Mucosa of stomach (tissue), 1 donor: ENCODE measurements around the gene INTS15.

Source experiments
- H3K27me3 ChIP-seq: one replicate; pipeline ENCODE4 v1.7.0; 2013; ENCODE audit warnings: mild to moderate bottlenecking, low read length; ENCODE audit not compliant: control insufficient read depth, insufficient read depth
- H3K36me3 ChIP-seq: one replicate; pipeline ENCODE4 v1.7.0; 2013; ENCODE audit warnings: low read length; ENCODE audit not compliant: control insufficient read depth, insufficient read depth
- H3K4me1 ChIP-seq: one replicate; pipeline ENCODE4 v1.7.0; 2013; ENCODE audit warnings: mild to moderate bottlenecking, low read length; ENCODE audit not compliant: control insufficient read depth, insufficient read depth
- H3K4me3 ChIP-seq: one replicate; pipeline ENCODE4 v1.7.0; 2013; ENCODE audit warnings: low read length
- H3K9ac ChIP-seq: one replicate; pipeline ENCODE4 v1.7.0; 2013; ENCODE audit warnings: mild to moderate bottlenecking, low read length, moderate library complexity
- H3K9me3 ChIP-seq: one replicate; pipeline ENCODE4 v1.7.0; 2013; ENCODE audit warnings: mild to moderate bottlenecking, low read length, moderate library complexity; ENCODE audit not compliant: control insufficient read depth
- donor health status: Pancreatic carcinoma.

Gene INTS15

GRCh38 chr7:6642239-6642839, 52.5 kb downstream of the INTS15 start:
- H3K27me3 ChIP-seq = no peaks in the 10 kb centered on the region
- H3K9ac ChIP-seq = no peak overlapping the region
- H3K9me3 ChIP-seq = no peaks in the 10 kb centered on the region
- H3K4me3 ChIP-seq = no peak overlapping the region
- peaks cover 15% of the 10 kb centered on the region for H3K4me1 ChIP-seq
- H3K36me3 ChIP-seq = no peaks in the 10 kb centered on the region

DNA sequence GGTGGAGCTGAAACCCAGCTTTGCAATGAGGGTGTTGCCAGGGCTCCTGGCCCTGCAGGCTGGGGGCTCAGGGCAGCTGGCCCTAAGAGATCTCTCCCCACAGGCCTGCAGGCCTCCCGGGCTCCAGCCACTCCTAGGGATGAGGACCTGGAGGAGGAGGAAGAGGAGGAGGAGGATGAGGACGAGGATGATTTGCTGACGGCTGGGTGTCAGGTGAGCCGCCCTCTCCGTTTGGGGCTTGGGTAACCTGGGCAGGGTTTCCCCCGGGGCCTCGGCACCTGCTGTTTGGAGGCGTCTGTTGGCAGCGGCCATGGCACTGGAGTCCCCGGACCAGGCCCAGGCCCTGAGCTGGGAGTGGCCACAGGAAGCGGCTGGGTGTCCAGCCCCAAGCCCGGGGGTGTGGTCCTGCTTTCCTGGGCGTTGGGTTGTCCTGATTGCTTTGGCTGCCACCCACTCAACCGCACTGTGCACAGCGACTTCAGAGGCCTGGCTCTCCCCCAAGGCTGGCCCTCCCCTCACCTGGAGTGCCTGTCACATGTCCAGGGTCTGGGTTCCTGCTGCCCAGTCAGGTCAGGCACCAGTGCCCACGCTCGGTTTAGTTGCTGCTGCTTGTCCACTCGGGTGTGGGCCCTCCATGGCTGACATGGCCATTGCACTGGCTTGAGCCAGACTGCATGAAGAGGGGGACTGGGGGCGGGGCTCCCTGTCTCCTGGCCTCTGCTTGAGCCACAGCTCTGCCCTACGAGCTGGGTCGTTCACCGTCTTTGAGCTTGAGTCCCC, 53.2 kb downstream of the INTS15 start:
- Histone ChIP-seq H3K36me3 (no peaks in the 10 kb centered on the region), H3K4me1 (peaks cover 13% of the 10 kb centered on the region), H3K9me3 (no peaks in the 10 kb centered on the region), H3K4me3 (no peak overlapping the region), H3K27me3 (no peaks in the 10 kb centered on the region), H3K9ac (no peak overlapping the region)

- H3K27me3 ChIP-seq = no peaks in the 10 kb centered on the region
- no peak overlapping the region for H3K9ac ChIP-seq
- no peaks in the 10 kb centered on the region for H3K9me3 ChIP-seq
- H3K36me3 ChIP-seq = no peaks in the 10 kb centered on the region
- H3K4me1 ChIP-seq = peaks cover 5% of the 10 kb centered on the region
- H3K4me3 ChIP-seq = no peak overlapping the region
Measured at GRCh38 chr7:6643915-6644625, 54.2 kb downstream of the INTS15 start.

DNA sequence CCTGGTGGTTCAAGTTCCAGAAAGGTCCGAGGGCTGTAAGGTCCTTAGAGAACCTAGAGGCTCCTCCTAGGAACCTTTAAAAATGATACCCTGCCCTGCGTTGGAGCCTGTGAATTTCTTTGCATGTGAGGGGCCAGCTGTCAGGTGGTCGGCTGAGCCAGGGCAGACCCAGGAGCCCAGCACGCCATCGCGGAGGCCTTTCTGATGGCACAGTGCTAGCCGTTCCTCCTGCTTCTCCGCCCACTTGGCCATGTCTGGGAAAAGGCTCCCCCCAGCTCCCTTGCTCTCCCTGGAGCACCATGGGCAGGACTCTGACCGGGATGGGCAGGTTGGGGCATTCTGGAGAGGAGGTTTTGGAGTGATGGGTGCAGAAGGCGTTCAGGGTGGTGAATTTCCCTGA, 54.9 kb downstream of the INTS15 start:
- Histone ChIP-seq H3K36me3 (no peaks in the 10 kb centered on the region), H3K9me3 (no peaks in the 10 kb centered on the region), H3K4me1 (peaks cover 5% of the 10 kb centered on the region), H3K27me3 (no peaks in the 10 kb centered on the region), H3K9ac (no peak overlapping the region), H3K4me3 (no peak overlapping the region)

DNA sequence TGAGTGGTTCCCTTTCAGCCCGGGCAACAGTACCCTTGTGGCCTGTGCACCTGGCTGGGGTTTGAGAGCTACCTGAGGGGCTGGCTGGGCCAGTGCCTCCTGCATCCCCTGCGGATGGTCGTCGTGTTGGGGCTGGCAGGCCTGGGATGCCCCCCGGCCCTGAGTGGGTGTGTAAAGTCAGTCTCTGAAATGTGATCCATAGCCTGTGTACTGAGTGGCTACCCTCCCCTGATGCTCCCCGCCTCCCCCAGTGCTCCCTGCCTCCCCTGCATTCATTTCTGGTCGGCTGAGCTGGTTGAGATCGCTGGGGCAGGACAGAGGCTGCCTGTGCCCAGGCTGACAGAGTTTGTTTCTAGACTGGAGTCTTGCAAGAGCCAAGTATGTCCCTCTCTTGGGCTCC, 56.6 kb downstream of the INTS15 start:
- Histone ChIP-seq H3K9me3 (no peaks in the 10 kb centered on the region), H3K4me3 (no peak overlapping the region), H3K4me1 (peaks cover 5% of the 10 kb centered on the region), H3K9ac (no peak overlapping the region), H3K27me3 (no peaks in the 10 kb centered on the region), H3K36me3 (no peaks in the 10 kb centered on the region)

DNA sequence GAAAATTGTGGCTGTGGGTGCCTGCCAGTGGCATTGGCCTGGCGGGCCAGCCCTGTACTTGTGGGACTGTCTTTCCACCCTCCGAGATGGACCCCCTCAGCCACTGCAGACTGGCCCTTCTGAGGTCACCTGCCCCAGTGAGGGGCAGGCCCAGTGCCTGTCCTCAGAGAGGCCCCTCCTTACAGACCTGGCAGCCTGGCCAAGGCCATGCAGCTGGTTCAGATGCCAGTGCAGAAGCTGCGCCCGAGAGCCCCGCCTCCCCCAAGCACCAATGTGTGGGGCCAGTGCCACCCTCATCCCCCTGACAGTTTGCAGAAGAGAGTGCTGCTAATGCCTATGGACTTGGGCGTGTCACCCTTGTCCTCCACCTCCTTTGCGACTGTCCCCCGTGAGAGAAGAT, 57.3 kb downstream of the INTS15 start:
- Histone ChIP-seq H3K4me3 (no peak overlapping the region), H3K36me3 (no peaks in the 10 kb centered on the region)

DNA sequence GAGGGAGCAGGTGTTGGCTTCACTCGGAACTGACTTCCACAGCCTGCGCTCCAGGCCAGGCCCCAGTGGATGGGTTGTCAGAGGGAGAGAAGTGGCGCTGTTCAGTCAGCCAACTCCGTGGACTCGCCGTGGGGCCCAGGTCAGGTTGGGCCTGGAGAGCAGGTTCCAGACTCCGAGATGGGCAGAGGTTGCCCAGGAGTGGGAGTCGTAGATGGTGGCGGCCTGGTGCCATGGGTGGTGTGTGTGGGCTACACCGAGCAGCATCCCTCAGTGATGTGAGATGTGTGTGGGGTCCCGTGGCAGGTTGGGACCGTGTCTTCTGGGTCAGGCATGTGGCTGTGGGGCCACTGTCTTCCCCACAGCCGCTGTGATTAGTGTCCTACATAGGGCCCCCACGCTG, 57.7 kb downstream of the INTS15 start:
- Histone ChIP-seq H3K36me3 (no peaks in the 10 kb centered on the region), H3K27me3 (no peaks in the 10 kb centered on the region), H3K4me3 (no peak overlapping the region), H3K9ac (no peak overlapping the region), H3K9me3 (no peaks in the 10 kb centered on the region), H3K4me1 (peaks cover 5% of the 10 kb centered on the region)

More for the DNA sequence above, 57.3 kb downstream of the INTS15 start:
- Histone ChIP-seq H3K9ac (no peak overlapping the region), H3K27me3 (no peaks in the 10 kb centered on the region), H3K4me1 (peaks cover 5% of the 10 kb centered on the region), H3K9me3 (no peaks in the 10 kb centered on the region)

GRCh38 chr7:6648066-6648814, 58.4 kb downstream of the INTS15 start:
- H3K4me1 ChIP-seq = peaks cover 2% of the 10 kb centered on the region
- H3K9ac ChIP-seq = no peak overlapping the region
- no peaks in the 10 kb centered on the region for H3K9me3 ChIP-seq
- no peaks in the 10 kb centered on the region for H3K36me3 ChIP-seq
- H3K27me3 ChIP-seq = no peaks in the 10 kb centered on the region
- H3K4me3 ChIP-seq = no peak overlapping the region

DNA sequence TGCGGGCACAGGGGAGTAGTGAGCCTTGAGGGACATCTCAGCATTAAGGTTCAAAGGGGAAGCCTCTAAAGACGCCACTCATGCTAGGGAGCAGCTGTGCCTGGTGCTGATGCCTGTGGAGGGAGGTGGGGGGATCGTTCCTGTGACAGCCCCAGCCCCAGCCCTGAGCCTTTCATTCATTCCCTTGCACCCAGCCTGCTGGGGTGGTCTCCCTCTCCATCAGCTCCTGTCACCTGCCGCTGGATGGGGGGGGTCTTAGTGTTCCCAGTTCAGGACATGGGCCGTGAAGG, 58.9 kb downstream of the INTS15 start:
- Histone ChIP-seq H3K4me3 (no peak overlapping the region), H3K9me3 (no peaks in the 10 kb centered on the region), H3K36me3 (no peaks in the 10 kb centered on the region), H3K9ac (no peak overlapping the region), H3K27me3 (no peaks in the 10 kb centered on the region), H3K4me1 (no peaks in the 10 kb centered on the region)

DNA sequence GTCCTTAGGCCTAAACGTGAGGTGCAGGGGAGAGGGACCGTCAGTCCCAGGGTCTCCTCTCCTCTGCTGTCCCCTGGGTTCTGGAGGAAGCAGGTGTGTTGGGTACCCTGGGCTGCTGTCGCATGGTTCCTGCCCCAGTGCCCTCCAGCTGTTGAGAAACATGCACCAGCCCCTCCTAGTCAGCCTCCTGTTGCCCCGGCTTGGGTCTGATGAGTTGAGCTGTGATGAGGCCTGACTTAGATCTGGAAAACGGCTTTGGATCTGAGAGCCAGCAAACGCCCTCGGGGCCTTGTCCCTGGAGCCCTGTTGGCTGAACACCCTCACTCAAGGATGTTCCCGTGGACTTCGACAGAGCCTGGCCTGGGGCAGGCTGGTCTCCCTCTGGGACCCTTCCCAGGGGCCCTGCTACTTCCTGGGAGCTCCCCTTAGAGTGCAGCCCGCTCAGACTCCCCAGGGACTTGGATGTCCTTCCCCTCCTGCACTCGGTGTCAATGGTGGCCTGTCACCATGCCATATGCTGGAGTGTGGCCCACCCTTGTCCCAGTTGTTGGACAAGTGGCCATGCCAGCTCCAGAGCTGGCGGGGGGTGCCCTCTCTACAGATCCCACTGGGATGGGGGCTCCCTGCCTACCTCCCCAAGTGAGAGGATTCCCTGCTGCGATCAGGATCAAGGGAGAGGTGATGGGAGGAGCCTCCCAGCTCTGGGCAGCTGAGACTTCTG, 59.6 kb downstream of the INTS15 start:
- H3K4me1 ChIP-seq = no peaks in the 10 kb centered on the region
- H3K9ac ChIP-seq = no peak overlapping the region
- H3K36me3 ChIP-seq = no peaks in the 10 kb centered on the region
- no peak overlapping the region for H3K4me3 ChIP-seq
- no peaks in the 10 kb centered on the region for H3K27me3 ChIP-seq
- no peaks in the 10 kb centered on the region for H3K9me3 ChIP-seq

- Histone ChIP-seq H3K27me3 (no peaks in the 10 kb centered on the region), H3K9ac (no peak overlapping the region), H3K9me3 (no peaks in the 10 kb centered on the region), H3K36me3 (no peaks in the 10 kb centered on the region), H3K4me3 (no peak overlapping the region), H3K4me1 (no peaks in the 10 kb centered on the region)
Measured at GRCh38 chr7:6650086-6650485, 60.3 kb downstream of the INTS15 start.
